Amniotic stem cell (primary cell): ENCODE measurements around the gene WDR90.

Source experiments
- DNase-seq: peaks from one replicate; lab custom pipeline; 2025; lab: John Stamatoyannopoulos, UW

The WDR90 gene

DNA sequence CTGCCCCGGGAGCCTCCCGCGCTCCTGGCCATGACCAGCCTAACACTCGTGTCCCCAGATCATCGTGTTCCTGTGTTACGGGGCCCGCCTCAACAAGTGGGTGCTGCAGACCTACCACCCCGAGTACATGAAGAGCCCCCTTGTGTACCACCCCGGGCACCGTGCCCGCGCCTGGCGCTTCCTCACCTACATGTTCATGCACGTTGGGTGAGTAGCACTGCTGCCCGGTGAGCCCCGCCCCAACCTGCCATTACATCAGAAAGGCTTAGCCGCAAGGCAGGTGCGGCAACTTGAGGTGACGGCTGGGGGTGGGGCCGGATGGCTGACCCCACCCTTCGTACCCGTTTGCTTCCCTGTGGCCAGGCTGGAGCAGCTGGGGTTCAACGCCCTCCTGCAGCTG, 27.7 kb downstream of the WDR90 start:
- no peak for DNase-seq

- no peak for DNase-seq
Observed at GRCh38 chr16:677316-678190, 28.4 kb downstream of the WDR90 start.

GRCh38 chr16:678209-678857, 29.2 kb downstream of the WDR90 start:
- DNase-seq = no peak

- no peak for DNase-seq
Observed at GRCh38 chr16:678858-679813, 30.0 kb downstream of the WDR90 start.

DNA sequence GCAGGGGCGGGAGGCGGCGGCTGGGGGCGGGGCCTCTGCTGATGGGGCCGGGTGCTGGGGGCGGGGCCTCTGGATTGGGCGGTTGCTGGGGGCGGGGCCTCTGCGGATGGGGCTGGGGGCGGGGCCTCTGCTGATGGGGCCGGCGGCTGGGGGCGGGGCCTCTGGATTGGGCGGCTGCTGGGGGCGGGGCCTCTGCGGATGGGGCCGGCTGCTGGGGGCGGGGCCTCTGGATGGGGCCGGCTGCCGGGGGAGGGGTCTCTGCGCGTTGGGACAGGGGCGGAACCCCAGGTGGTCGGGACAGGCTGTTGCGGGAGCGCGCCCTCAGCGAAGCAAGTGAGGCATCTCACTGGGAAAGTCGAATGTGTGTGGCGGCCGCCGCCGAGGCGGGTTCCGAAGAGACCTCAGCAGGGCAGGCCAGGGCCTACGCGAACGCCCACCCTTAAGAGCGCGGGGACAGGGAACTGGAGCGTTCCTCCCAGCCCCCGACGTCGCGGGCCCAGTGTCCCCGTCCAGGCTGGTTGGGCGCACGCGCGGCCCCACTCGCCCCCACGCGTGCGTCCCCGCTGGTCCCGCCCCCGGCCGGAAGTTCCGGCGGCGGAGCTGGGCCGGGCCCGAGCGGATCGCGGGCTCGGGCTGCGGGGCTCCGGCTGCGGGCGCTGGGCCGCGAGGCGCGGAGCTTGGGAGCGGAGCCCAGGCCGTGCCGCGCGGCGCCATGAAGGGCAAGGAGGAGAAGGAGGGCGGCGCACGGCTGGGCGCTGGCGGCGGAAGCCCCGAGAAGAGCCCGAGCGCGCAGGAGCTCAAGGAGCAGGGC, 30.9 kb downstream of the WDR90 start, which contains the start of gene STUB1:
TSS of gene STUB1 (plus strand) at position 597 of the 811 bp plus-strand sequence. CDS start at position 713, 116 bp downstream.
- DNase-seq = peak; percentile 87

DNA sequence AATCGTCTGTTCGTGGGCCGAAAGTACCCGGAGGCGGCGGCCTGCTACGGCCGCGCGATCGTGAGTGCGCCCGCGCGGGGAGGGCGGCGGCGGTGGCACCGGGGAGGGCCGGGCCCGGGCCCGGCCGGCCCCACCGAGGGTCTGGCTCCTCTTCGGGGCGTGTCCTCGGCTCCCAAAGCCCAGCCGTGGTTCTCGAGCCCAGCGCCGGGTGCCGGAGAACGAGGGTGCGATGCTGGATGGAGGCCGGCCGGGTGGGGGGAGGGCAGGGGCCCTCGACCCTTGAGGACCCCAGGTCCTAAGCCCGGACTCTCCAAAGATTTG, 31.4 kb downstream of the WDR90 start:
- DNase-seq = no peak

DNA sequence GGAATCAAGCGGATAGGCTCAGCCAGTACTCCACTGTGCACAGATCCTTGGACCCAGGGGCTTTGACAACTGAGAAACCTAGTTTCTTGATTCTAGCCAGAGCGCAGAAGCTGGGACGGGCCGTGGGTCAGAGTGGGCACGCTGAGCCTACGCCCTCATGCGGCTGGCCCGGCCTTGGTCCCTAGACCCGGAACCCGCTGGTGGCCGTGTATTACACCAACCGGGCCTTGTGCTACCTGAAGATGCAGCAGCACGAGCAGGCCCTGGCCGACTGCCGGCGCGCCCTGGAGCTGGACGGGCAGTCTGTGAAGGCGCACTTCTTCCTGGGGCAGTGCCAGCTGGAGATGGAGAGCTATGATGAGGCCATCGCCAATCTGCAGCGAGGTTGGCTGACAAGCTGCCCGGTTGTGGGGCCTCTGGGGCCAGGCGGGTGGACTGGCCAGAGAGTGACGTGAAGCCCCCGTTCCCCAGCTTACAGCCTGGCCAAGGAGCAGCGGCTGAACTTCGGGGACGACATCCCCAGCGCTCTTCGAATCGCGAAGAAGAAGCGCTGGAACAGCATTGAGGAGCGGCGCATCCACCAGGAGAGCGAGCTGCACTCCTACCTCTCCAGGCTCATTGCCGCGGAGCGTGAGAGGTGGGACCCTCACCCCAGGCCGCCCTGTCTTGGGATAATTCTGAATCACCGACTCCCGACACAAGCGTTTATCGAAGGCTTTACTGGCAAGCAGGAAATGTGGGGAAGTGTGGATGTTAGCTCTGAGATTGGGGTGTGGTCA, 32.0 kb downstream of the WDR90 start:
- no peak for DNase-seq

DNA sequence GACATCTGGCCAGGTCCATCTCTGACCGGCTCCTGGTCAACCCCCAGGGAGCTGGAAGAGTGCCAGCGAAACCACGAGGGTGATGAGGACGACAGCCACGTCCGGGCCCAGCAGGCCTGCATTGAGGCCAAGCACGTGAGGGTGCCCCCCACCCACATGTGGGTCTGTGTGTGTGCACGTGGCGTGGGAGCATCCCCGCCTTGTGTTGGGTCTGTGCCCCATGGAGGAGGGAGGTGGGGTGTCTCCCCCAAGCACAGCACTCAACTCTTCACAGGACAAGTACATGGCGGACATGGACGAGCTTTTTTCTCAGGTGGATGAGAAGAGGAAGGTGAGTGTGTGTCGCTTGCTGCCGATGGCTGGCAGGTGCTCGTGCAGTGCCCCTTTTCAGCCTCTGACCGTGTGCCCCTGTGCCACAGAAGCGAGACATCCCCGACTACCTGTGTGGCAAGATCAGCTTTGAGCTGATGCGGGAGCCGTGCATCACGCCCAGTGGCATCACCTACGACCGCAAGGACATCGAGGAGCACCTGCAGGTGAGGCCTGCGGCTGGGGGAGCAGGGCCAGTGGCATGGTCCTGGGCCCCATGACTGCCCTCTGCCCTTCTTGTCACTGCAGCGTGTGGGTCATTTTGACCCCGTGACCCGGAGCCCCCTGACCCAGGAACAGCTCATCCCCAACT, 32.7 kb downstream of the WDR90 start:
- DNase-seq = no peak

DNA sequence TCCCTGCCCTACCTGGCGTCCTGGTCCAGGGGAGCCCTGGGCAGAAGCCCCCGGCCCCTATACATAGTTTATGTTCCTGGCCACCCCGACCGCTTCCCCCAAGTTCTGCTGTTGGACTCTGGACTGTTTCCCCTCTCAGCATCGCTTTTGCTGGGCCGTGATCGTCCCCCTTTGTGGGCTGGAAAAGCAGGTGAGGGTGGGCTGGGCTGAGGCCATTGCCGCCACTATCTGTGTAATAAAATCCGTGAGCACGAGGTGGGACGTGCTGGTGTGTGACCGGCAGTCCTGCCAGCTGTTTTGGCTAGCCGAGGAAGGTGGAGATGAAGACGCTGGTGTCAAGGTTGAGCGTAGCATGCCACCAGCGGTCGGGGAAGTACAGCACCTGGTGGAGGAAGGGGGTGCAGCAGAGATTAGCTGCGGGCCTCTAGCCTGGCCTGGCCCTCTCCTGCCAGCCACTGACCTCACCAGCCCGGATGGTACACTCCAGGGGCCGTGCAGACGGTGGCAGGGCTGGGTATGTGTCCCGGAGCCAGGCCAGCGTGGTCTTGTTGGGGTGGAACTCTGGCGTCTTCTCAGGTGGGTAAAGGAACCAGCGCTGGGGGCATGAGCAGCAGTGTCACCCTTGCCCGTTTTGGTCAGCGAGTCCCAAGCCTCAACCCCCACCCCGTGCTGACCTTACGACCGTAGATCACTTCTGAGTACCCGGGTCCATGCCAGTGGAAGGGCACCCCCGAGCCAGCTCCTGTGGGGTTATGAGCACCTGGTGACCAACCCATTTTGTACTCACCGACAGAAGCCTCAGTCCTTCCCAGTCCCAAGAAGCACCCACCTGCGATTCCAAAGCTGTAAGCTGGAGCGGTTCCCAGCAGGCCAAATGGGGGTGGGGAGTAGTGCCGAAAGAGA, 33.6 kb downstream of the WDR90 start:
- no peak for DNase-seq

DNA sequence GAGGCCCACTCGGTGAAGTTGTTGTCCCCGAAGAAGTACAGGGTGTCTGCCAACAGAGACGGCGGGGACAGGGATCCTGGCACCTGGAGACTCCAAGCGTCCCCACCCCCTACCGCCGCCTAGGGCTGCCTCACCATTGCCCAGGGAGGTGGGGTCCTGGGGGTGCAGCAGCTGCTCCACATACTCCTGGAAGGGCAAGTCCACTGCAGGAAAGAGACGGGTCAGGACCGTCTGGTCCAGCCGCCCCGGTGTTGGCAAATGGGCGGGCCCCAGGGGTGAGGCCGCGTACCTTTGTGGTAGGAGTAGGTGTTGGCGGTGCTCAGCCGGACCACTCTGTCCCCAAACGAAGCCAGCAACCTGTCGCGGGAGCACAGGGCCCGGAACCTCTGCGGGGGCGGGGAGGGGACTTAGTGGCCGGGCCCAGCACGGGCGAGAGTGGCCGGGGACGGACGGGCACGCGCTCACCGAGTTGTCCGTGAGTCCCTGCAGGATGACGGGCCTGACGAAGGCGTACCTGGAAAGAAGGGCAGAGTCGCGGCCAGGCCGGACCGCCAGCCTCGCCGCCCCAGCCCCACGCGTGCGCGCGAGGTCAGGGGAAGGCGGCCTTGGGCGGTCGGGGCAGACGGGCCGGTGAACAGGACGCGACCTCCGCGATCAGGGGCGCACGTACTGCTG, 34.4 kb downstream of the WDR90 start:
- no peak for DNase-seq

DNA sequence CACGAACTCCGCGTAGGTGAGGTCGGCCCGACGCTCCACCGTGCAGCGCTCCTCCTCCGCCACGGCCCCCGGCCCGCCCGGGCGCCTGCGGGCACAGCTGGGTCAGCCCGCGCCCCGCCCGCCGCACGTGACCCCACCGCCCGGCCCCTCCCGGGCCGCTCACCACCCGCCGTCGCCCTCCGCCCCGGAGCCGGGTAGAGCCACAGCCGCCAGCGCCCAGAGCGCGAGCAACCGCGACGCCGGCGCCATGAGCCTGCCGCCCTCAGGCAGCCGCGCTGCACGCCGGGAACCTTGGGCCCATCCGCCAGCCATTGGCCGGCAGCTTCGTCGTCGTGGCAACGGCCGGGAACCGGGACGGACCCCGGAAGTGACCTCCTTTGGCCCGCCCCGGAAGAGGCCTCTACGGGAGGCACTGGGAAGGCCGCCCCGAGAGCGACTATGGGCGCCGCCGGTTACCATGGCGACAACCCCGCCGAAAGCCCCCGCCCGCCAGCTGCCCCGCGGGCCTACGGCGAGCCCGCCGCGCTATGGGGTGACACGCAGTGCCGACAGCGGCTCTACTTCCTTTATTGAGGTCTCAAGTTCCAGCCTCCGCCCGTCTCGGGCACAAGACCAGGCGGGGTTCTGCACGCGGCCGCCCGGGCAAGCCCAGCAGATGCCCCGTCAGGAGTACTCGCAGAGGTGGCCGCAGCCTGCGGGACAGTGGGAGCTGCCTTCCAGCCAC, 35.1 kb downstream of the WDR90 start, which contains the start of gene JMJD8:
TSS of gene JMJD8 (minus strand) at position 264 of the 724 bp plus-strand sequence. CDS start at position 249, 15 bp downstream.
- peak; percentile 87 for DNase-seq

- DNase-seq = no peak
Observed at GRCh38 chr16:684961-685696, 36.0 kb downstream of the WDR90 start.

GRCh38 chr16:685967-686366, 36.8 kb downstream of the WDR90 start:
- no peak for DNase-seq

DNA sequence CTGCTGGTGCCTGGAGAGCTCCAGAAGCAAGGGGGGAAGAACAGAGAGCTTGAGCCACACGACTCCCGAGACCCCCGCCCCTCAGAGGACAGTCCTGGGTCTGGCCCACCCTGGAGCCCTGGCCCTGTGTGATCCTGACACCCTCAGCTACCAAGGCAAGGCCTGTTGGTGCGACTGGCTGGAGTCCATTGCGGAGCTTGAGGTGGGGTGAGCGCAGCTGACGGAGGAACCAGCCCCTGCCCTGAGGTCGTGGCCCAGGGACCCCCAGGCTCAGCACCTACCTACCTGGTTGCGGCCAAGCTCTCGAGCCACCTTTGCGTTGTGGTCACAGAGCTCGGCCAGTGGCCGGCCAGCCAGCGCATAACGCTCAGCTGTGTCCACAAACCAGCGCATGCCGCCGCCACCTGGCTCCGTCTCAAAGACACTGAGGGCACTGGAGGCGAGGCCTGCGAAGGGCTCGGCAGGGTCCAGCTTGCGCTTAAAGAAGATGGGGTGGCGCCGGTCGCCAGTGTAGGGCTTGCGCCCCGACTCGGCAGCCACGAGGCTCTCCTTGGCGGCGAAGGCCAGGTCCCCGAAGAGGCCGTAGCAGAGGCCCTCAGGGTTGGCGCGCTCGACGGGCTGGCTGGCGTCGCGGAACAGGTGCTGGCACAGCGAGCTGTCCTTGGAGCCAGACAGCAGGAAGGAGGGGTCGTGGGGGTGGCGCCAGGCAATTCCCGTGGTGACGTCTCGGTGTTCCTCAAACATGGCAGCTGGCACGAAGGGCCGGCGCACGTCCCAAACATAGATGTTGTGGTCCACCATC, 37.5 kb downstream of the WDR90 start:
- no peak for DNase-seq

DNA sequence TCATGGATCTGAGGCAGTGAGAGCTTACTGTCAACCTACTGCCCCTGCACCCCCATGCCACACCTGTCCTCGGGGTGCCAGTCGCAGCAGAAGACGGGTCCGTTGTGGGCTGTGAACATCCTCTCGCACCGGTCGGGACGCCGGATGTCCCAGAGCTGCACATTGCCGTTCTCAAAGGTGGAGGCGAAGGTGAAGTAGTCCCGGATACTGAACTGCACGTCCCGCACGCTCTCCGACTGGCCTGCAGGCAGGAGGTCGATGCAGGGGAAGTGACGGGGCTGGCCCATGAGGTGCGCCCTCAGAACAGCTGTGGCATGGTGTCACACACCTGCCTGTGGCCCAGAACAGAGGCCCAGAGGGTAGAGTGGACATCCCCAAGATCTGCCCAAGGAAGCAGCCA, 38.3 kb downstream of the WDR90 start:
- no peak for DNase-seq
